ES-I3 (cell line): ENCODE data around the gene SCGB2B2.
"Not testable (repeated sequence)": the region's sequence is repeated elsewhere in the genome, so short reads cannot be mapped to it uniquely, and the experiment has no call there.

Experiments
- H3K36me3 ChIP-seq: 2 replicates; pipeline ENCODE4 v1.6.1; 2013; ENCODE audit warnings: mild to moderate bottlenecking, low read length, control low read depth, moderate library complexity; ENCODE audit not compliant: insufficient read depth
- H3K4me1 ChIP-seq: 2 replicates; pipeline ENCODE4 v1.6.1; 2013; ENCODE audit warnings: mild to moderate bottlenecking, control low read depth, low read length; ENCODE audit not compliant: insufficient read depth
- H3K9ac ChIP-seq: 2 replicates; pipeline ENCODE4 v1.6.1; 2013; ENCODE audit warnings: low read depth, mild to moderate bottlenecking, low read length, moderate library complexity
- H3K9me3 ChIP-seq: 2 replicates; pipeline ENCODE4 v1.6.1; 2013; ENCODE audit warnings: mild to moderate bottlenecking, low read length, moderate library complexity; ENCODE audit not compliant: control insufficient read depth, insufficient read depth

SCGB2B2 gene

GRCh38 chr19:34681478-34681877 is 4.5 kb upstream of the SCGB2B2 start:
- peaks cover 13% of the 10 kb centered on the region for H3K9me3 ChIP-seq

GRCh38 chr19:34678421-34678820 is 1.5 kb upstream of the SCGB2B2 start:
- Histone ChIP-seq H3K9me3 (peaks cover 6% of the 10 kb centered on the region), H3K9ac (peak overlapping the region; percentile 81; the same call in 1 of the 2 replicates), H3K4me1 (no peaks in the 10 kb centered on the region), H3K36me3 (peaks cover 22% of the 10 kb centered on the region)

More at GRCh38 chr19:34681478-34681877, 4.5 kb upstream of the SCGB2B2 start:
- H3K4me1 ChIP-seq = no peaks in the 10 kb centered on the region
- no peak overlapping the region for H3K9ac ChIP-seq
- H3K36me3 ChIP-seq = peaks cover 27% of the 10 kb centered on the region

- H3K4me1 ChIP-seq = no peaks in the 10 kb centered on the region
- H3K9me3 ChIP-seq = peaks cover 6% of the 10 kb centered on the region
- H3K36me3 ChIP-seq = peaks cover 21% of the 10 kb centered on the region
- H3K9ac ChIP-seq = peak overlapping the region; percentile 81
These were observed 1.1 kb upstream of the SCGB2B2 start for GRCh38 chr19:34678085-34678412.

- Histone ChIP-seq H3K4me1 (no peaks in the 10 kb centered on the region), H3K36me3 (peaks cover 19% of the 10 kb centered on the region), H3K9me3 (peaks cover 6% of the 10 kb centered on the region), H3K9ac (peak within 1 kb of the TSS; percentile 81)
These were observed 576 bp upstream of the SCGB2B2 start, which contains the start of gene ZNF302 for GRCh38 chr19:34677386-34678084. Gene ZNF302 (plus strand): TSS chr19:34677678. CDS start chr19:34678805, 1,127 bp downstream.

- H3K4me1 ChIP-seq = no peaks in the 10 kb centered on the region
These were observed 1.0 kb downstream of the SCGB2B2 start for GRCh38 chr19:34675919-34676318.

DNA sequence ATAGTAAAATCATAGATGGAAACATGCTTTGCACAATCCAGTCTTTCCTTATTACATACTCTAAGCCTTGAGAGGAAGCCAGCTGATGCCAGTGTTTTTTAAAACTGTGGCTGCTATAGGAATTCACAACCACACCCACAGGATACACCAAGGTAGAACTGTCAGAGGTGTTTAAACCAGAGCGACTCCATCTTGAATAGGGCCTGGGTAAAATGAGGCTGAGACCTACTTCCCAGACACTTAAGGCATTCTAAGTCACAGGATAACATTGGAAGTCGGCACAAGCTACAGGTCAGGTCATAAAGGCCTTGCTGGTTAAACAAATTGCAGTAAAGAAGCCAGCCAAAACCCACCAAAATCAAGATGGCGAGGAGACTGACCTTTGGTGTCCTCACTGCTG is 1.7 kb downstream of the SCGB2B2 start:
- Histone ChIP-seq H3K9me3 (no peaks in the 10 kb centered on the region), H3K36me3 (peaks cover 15% of the 10 kb centered on the region), H3K9ac (no peak overlapping the region), H3K4me1 (no peaks in the 10 kb centered on the region)

More at GRCh38 chr19:34675919-34676318, 1.0 kb downstream of the SCGB2B2 start:
- no peak overlapping the region for H3K9ac ChIP-seq
- no peaks in the 10 kb centered on the region for H3K9me3 ChIP-seq
- peaks cover 15% of the 10 kb centered on the region for H3K36me3 ChIP-seq

DNA sequence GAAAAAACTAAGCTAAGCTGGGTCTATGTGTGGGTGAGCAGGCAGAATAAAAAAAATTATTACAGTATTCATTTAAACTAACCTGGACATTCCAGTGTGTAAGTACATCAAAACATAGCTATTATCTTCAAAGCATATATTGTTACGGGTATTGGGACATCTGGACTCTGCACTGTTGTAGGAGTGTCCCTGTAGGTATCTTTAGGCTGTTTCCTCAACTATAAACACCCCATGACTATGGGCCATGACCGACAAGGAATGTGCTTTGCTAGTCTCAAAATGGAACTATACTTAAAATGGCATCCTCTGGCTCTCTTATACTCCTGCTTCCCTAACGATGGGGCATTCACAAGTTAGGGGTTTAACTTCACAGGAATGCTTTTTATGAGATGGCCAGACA is 3.4 kb downstream of the SCGB2B2 start:
- Histone ChIP-seq H3K9ac (no peak overlapping the region), H3K9me3 (no peaks in the 10 kb centered on the region)

GRCh38 chr19:34671972-34672371 is 5.0 kb downstream of the SCGB2B2 start:
- H3K4me1 ChIP-seq = no peaks in the 10 kb centered on the region
- H3K9me3 ChIP-seq = no peaks in the 10 kb centered on the region
- H3K9ac ChIP-seq = no peak overlapping the region
- H3K36me3 ChIP-seq = no peaks in the 10 kb centered on the region

More for the DNA sequence above, 3.4 kb downstream of the SCGB2B2 start:
- Histone ChIP-seq H3K4me1 (no peaks in the 10 kb centered on the region), H3K36me3 (no peaks in the 10 kb centered on the region)

GRCh38 chr19:34669305-34669704 is 7.7 kb downstream of the SCGB2B2 start:
- Histone ChIP-seq H3K9me3 (no peaks in the 10 kb centered on the region), H3K36me3 (no peaks in the 10 kb centered on the region), H3K9ac (no peak overlapping the region), H3K4me1 (no peaks in the 10 kb centered on the region)

DNA sequence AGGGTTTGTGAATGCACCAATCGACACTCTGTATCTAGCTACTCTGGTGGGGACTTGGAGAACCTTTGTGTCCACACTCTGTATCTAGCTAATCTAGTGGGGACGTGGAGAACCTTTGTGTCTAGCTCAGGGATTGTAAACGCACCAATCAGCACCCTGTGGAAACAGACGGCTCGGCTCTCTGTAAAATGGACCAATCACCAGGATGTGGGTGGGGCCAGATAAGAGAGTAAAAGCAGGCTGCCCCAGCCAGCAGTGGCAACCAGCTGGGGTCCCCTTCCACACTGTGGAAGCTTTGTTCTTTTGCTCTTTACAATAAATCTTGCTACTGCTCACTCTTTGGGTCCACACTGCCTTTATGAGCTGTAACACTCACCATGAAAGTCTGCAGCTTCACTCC is 8.3 kb downstream of the SCGB2B2 start:
- not testable (repeated sequence) for H3K36me3 ChIP-seq, H3K9me3 ChIP-seq, H3K9ac ChIP-seq, H3K4me1 ChIP-seq

- not testable (repeated sequence) for H3K4me1 ChIP-seq, H3K36me3 ChIP-seq
- peak overlapping the region; percentile 13; the same call in 1 of the 2 replicates for H3K9ac ChIP-seq
These were observed 8.8 kb downstream of the SCGB2B2 start for GRCh38 chr19:34668077-34668689.

DNA sequence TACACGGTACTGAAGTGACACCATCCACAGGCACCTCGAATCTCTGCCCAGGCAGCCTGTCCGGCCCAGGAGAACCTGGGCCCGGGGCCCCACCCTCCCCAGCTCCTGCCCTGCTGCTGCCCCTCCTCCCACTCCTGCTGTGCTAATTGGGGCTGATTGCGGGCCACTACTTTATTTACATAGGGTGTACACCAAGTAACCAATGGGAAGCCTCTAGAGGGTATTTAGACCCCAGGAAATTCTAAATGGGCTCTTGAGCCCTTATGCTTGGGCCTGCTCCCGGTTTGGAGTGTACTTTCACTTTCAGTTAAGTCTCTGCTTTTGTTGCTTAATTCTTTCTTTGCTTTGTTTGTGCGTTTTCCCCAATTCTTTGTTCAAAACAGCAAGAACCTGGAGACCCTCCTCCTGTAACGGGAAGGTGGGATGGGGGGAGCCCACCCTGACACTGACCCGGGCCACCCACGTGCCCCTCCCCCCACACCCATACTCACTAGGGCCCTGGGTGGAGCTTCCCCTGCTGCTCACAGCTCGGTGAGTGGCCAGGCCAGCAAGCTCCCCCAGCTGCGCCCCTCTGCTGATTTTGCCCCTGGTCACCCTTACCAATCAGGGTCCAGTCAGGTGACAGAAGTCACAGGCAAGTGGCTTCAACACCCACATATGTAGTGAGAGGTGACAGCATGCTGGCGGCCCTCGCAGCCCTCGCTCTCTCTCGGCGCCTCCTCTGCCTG is 9.4 kb downstream of the SCGB2B2 start:
- H3K9me3 ChIP-seq = no peaks in the 10 kb centered on the region
- H3K9ac ChIP-seq = peak overlapping the region; percentile 25; the same call in 1 of the 2 replicates

More at GRCh38 chr19:34668077-34668689, 8.8 kb downstream of the SCGB2B2 start:
- not testable (repeated sequence) for H3K9me3 ChIP-seq

DNA sequence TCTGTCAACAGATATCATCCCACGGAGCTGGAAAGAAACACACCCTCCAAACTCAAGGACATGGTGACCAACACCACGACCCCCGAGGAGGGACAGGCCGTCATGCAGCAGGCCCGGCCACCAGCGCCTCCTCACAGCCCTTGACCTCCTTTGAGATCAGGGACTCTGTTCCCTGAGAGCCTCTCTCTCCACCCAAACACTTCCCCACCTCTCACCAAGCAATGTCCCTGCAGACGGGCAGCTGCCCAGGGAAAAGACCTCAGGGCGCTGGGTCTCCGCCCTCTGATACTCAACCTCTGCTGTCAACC is 10.0 kb downstream of the SCGB2B2 start:
- H3K4me1 ChIP-seq = no peaks in the 10 kb centered on the region
- H3K9ac ChIP-seq = no peak overlapping the region
- H3K36me3 ChIP-seq = no peaks in the 10 kb centered on the region
- no peaks in the 10 kb centered on the region for H3K9me3 ChIP-seq

More for the DNA sequence above, 9.4 kb downstream of the SCGB2B2 start:
- H3K36me3 ChIP-seq = no peaks in the 10 kb centered on the region
- H3K4me1 ChIP-seq = no peaks in the 10 kb centered on the region

- H3K9ac ChIP-seq = no peak overlapping the region
- H3K36me3 ChIP-seq = no peaks in the 10 kb centered on the region
- no peaks in the 10 kb centered on the region for H3K9me3 ChIP-seq
- no peaks in the 10 kb centered on the region for H3K4me1 ChIP-seq
These were observed 10.6 kb downstream of the SCGB2B2 start for GRCh38 chr19:34666200-34666957.
